PFSK-1 (cell line): ENCODE results near the gene SENP1.

Experiments
- SIN3A ChIP-seq: IDR thresholded peaks from 2 replicates; pipeline ENCODE4 v1.6.1; 2012; ENCODE audit warnings: mild to moderate bottlenecking, low read length, moderate library complexity, borderline replicate concordance; ENCODE audit not compliant: insufficient read depth
- TAF1 ChIP-seq: IDR thresholded peaks from 2 replicates; pipeline ENCODE4 v1.6.1; 2012; ENCODE audit warnings: low read length, control low read depth, borderline replicate concordance; ENCODE audit not compliant: insufficient read depth

DNA sequence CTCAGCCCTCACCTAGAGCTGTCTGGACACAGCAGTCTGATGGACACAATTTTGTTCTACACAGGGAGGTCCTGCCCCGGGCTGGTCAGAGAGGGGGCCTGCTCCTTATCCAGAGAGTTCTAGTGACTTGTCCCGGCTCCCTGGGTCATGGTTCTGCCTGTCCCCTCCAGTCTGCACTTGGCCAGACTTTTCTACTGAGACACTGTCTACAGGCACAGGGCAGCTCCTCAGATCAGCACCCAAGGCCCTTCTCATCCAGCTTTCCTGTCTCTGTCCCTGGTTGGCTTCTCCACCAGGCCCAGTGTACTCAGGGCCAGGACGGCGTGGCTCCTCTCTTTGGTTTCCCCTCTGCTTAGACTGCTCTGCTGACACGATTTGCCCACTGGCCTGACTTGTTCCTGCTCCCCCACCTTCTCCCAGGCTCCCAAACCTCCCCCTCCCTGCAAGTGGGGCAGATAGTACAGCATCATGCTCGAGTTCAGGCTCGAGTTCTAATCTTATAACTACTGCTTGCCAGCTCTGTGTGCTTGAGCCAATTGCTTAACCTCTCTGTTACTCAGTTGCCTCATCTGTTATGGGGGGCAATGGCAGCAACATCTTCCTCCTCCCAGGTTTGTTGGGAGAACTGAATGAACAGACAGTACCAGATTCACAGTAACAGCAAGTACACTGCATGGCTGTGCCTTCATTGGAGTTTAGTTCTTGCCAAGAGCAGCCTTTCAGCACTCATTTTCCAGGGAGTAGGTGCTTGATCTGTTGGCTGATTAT is 79.6 kb downstream of the SENP1 start:
- TF ChIP-seq SIN3A (no peak), TAF1 (no peak)
